Tibial nerve (tissue), 4 donors: ENCODE measurements around the gene KRT75.

Experiments used
- EP300 ChIP-seq, 2 donors: sonication (generic); formaldehyde crosslinking; IDR thresholded peaks; one replicate each; pipeline ENCODE4 v1.6.1; 2017; ENCODE audit warnings: antibody characterized with exemption in 2 of 2, mild to moderate bottlenecking in 1 of 2
- POLR2A ChIP-seq, 2 donors: fragments of 450-650 bp; IDR thresholded peaks; one replicate each; pipeline ENCODE4 v1.6.1; 2017; ENCODE audit warnings: antibody characterized with exemption in 2 of 2, mild to moderate bottlenecking in 2 of 2, moderate library complexity in 2 of 2
- TF ChIP-seq, protein P1 (sequence below), 5 experiments: fragments of 200-600 bp in 3 of 5; fragments of 450-650 bp in 2 of 5; sonication (generic) in 3 of 5; IDR thresholded peaks; one replicate each; pipeline ENCODE4 v1.5.1; 2016 to 2019; ENCODE audit warnings: antibody characterized with exemption in 5 of 5, mild to moderate bottlenecking in 3 of 5, moderate library complexity in 2 of 5

DNA sequence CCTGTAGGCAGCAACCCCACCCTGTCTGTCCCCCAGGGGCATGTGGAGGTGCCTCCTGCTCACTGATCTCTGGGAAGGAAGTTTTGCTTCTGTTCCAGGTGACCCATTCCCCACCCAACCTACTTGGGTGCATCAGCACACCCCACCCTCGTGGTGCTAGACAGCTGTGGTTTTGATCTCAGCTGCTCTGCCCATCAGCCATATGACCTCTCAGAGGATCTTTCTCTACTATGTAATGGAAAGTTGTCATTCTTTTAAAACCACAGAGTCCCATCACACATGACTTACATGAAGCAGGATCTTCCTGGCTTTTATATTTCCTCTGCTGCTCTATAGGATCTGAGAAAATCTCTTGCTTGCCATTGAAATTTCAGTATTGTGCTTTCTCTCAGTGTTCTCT is 14.5 kb downstream of the KRT75 start:
- TF ChIP-seq, protein P1, sequence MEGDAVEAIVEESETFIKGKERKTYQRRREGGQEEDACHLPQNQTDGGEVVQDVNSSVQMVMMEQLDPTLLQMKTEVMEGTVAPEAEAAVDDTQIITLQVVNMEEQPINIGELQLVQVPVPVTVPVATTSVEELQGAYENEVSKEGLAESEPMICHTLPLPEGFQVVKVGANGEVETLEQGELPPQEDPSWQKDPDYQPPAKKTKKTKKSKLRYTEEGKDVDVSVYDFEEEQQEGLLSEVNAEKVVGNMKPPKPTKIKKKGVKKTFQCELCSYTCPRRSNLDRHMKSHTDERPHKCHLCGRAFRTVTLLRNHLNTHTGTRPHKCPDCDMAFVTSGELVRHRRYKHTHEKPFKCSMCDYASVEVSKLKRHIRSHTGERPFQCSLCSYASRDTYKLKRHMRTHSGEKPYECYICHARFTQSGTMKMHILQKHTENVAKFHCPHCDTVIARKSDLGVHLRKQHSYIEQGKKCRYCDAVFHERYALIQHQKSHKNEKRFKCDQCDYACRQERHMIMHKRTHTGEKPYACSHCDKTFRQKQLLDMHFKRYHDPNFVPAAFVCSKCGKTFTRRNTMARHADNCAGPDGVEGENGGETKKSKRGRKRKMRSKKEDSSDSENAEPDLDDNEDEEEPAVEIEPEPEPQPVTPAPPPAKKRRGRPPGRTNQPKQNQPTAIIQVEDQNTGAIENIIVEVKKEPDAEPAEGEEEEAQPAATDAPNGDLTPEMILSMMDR (IDR thresholded peaks at IDR 0.05) = no peak
- TF ChIP-seq POLR2A (IDR thresholded peaks at IDR 0.05) = no peak
- TF ChIP-seq EP300 (IDR thresholded peaks at IDR 0.05) = no peak
